Mucosa of stomach (tissue), 1 donor: ENCODE results near the gene MAST3.
A peak's percentile ranks its signal among the peaks of the same experiment; 100 is the strongest.

Source experiments
- H3K27me3 ChIP-seq: one replicate; pipeline ENCODE4 v1.7.0; 2013; ENCODE audit warnings: mild to moderate bottlenecking, low read length; ENCODE audit not compliant: control insufficient read depth, insufficient read depth
- H3K36me3 ChIP-seq: one replicate; pipeline ENCODE4 v1.7.0; 2013; ENCODE audit warnings: low read length; ENCODE audit not compliant: control insufficient read depth, insufficient read depth
- H3K4me1 ChIP-seq: one replicate; pipeline ENCODE4 v1.7.0; 2013; ENCODE audit warnings: mild to moderate bottlenecking, low read length; ENCODE audit not compliant: control insufficient read depth, insufficient read depth
- H3K4me3 ChIP-seq: one replicate; pipeline ENCODE4 v1.7.0; 2013; ENCODE audit warnings: low read length
- H3K9ac ChIP-seq: one replicate; pipeline ENCODE4 v1.7.0; 2013; ENCODE audit warnings: mild to moderate bottlenecking, low read length, moderate library complexity
- H3K9me3 ChIP-seq: one replicate; pipeline ENCODE4 v1.7.0; 2013; ENCODE audit warnings: mild to moderate bottlenecking, low read length, moderate library complexity; ENCODE audit not compliant: control insufficient read depth
- donor health status: Pancreatic carcinoma.

Gene MAST3

DNA sequence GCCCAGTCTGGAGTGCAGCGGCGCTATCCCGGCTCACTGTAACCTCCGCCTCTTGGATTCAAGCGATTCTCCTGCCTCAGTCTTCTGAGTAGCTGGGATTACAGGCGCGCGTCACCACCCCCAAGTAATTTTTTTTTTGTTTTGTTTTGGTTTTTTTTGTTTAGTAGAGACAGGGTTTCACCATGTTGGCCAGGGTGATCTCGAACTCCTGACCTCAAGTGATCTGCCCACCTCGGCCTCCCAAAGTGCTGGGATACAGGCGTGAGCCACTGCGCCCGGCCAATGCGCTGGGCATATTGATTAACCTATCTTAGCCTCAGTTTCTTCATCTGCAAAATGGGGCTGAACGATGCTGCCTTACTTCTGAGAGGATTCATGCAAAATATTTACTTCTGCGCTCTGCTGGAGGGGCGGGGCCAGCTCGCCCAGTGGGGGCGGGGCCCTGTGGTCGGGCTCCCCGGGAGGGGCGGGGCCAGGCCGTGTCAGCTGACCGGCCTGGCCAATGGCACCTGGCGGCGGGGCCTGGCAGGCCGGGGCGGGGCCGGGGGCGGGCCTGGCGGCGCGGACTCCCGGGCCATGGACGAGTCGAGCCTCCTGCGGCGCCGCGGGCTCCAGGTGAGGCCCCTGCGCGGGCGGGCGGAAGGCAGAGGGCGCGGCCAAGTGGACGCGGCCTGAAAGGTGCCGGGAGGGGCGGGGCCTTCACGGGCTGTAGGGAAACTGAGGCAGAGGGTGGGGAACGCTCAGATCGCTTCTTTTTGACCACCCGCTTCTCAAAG, at the start of gene MAST3:
TSS of gene MAST3 (plus strand) at position 562 of the 776 bp plus-strand sequence. CDS start at position 577, 15 bp downstream.
- H3K9ac ChIP-seq: peak within 1 kb of the TSS; percentile 48
- peaks cover 18% of the 10 kb centered on the region for H3K27me3 ChIP-seq
- peaks cover 18% of the 10 kb centered on the region for H3K4me1 ChIP-seq
- no peaks in the 10 kb centered on the region for H3K9me3 ChIP-seq
- no peak within 1 kb of the TSS for H3K4me3 ChIP-seq
- no peaks in the 10 kb centered on the region for H3K36me3 ChIP-seq

GRCh38 chr19:18049385-18049784, 48.2 kb upstream of the MAST3 start:
- Histone ChIP-seq H3K4me1 (peaks cover 34% of the 10 kb centered on the region), H3K27me3 (peaks cover 4% of the 10 kb centered on the region), H3K9ac (no peak overlapping the region), H3K36me3 (no peaks in the 10 kb centered on the region), H3K4me3 (no peak overlapping the region), H3K9me3 (no peaks in the 10 kb centered on the region)

- Histone ChIP-seq H3K9me3 (no peaks in the 10 kb centered on the region), H3K4me1 (peaks cover 23% of the 10 kb centered on the region), H3K9ac (peak overlapping the region; percentile 15), H3K36me3 (no peaks in the 10 kb centered on the region), H3K4me3 (no peak overlapping the region), H3K27me3 (peaks cover 4% of the 10 kb centered on the region)
Measured at GRCh38 chr19:18051887-18052286, 45.7 kb upstream of the MAST3 start.

- H3K4me1 ChIP-seq: peaks cover 29% of the 10 kb centered on the region
- H3K4me3 ChIP-seq: no peak overlapping the region
- H3K9ac ChIP-seq: no peak overlapping the region
- peaks cover 4% of the 10 kb centered on the region for H3K27me3 ChIP-seq
- no peaks in the 10 kb centered on the region for H3K9me3 ChIP-seq
- H3K36me3 ChIP-seq: no peaks in the 10 kb centered on the region
Measured at GRCh38 chr19:18053576-18054219, 43.9 kb upstream of the MAST3 start.

DNA sequence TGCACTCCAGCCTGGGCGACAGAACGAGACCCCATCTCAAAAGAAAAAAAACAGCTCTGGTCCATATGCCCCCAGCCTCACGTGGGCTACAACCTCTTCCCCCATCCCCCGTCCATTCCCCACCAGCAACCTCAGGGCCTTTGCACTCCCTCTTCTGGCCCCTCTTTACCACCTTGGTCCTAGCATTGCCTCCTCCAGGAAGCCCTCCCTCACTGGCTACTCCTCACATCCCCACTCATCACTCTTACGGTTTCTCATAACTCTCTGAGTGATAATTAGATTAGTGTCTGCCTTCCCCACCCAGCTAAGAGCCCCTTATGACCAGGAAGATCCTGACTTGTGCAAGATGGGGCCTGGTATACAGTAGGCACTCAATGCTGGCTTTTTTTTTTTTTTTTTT, 41.6 kb upstream of the MAST3 start:
- H3K4me3 ChIP-seq: no peak overlapping the region
- no peaks in the 10 kb centered on the region for H3K9me3 ChIP-seq
- H3K9ac ChIP-seq: no peak overlapping the region
- no peaks in the 10 kb centered on the region for H3K36me3 ChIP-seq
- peaks cover 4% of the 10 kb centered on the region for H3K27me3 ChIP-seq
- peaks cover 22% of the 10 kb centered on the region for H3K4me1 ChIP-seq

DNA sequence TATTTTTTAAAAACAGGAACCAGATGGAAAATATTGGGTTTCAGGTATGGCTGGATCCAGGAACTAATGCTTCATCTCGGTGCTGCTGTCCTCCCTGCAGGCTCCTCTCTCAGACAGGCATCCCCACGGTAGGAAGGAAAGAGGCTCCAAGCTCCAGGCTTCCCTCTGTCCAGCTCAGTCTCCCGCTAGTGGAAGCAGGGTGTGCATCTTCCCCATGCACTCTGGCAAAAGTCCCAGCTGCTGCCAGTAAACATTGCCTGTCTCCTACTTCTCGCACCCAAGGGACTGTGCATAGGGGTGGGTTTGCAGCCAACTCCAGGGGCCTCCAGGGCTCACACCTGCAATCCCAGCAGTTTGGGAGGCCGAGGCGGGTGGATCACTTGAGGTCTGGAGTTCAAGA, 40.0 kb upstream of the MAST3 start:
- Histone ChIP-seq H3K4me1 (peaks cover 11% of the 10 kb centered on the region), H3K9ac (peak overlapping the region; percentile 64), H3K9me3 (no peaks in the 10 kb centered on the region), H3K4me3 (no peak overlapping the region), H3K36me3 (no peaks in the 10 kb centered on the region), H3K27me3 (no peaks in the 10 kb centered on the region)

- Histone ChIP-seq H3K4me1 (peaks cover 11% of the 10 kb centered on the region), H3K4me3 (no peak overlapping the region), H3K9me3 (no peaks in the 10 kb centered on the region), H3K27me3 (no peaks in the 10 kb centered on the region), H3K36me3 (no peaks in the 10 kb centered on the region), H3K9ac (peak overlapping the region; percentile 64)
Measured at GRCh38 chr19:18058208-18059009, 39.2 kb upstream of the MAST3 start.

GRCh38 chr19:18059297-18059696, 38.3 kb upstream of the MAST3 start:
- Histone ChIP-seq H3K9ac (no peak overlapping the region), H3K4me3 (no peak overlapping the region), H3K9me3 (no peaks in the 10 kb centered on the region), H3K4me1 (peaks cover 11% of the 10 kb centered on the region), H3K36me3 (no peaks in the 10 kb centered on the region), H3K27me3 (no peaks in the 10 kb centered on the region)

- Histone ChIP-seq H3K4me1 (peaks cover 11% of the 10 kb centered on the region), H3K36me3 (no peaks in the 10 kb centered on the region), H3K9me3 (no peaks in the 10 kb centered on the region), H3K9ac (no peak overlapping the region), H3K4me3 (no peak overlapping the region), H3K27me3 (no peaks in the 10 kb centered on the region)
Measured at GRCh38 chr19:18059902-18060301, 37.7 kb upstream of the MAST3 start.

GRCh38 chr19:18060472-18060871, 37.1 kb upstream of the MAST3 start:
- Histone ChIP-seq H3K4me1 (peaks cover 11% of the 10 kb centered on the region), H3K9ac (no peak overlapping the region), H3K4me3 (no peak overlapping the region), H3K9me3 (no peaks in the 10 kb centered on the region), H3K36me3 (no peaks in the 10 kb centered on the region), H3K27me3 (no peaks in the 10 kb centered on the region)

- H3K4me3 ChIP-seq: no peak overlapping the region
- no peaks in the 10 kb centered on the region for H3K36me3 ChIP-seq
- no peaks in the 10 kb centered on the region for H3K27me3 ChIP-seq
- H3K9ac ChIP-seq: no peak overlapping the region
- no peaks in the 10 kb centered on the region for H3K9me3 ChIP-seq
- peaks cover 11% of the 10 kb centered on the region for H3K4me1 ChIP-seq
Measured at GRCh38 chr19:18062028-18062427, 35.5 kb upstream of the MAST3 start.

DNA sequence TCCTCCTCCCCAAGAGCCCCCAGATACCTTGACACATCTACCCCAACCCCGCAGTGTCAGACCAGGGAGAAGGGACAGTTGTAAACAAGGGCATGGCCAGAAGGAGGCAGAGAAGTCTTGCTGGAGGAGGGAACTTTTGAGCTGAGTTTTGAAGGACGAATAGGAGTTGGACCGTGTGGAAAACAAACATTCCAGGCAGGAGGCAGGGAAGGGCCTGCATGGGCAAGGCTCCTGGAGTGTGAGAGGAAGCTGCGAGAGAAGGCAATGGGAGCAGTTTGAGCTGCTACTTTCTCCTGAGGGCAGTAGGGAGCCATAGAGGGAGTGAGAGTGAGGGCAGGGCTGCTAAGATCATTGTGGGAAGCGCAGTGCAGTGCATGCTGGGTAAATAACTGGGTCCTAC, 34.1 kb upstream of the MAST3 start:
- no peaks in the 10 kb centered on the region for H3K36me3 ChIP-seq
- no peaks in the 10 kb centered on the region for H3K27me3 ChIP-seq
- no peak overlapping the region for H3K4me3 ChIP-seq
- no peaks in the 10 kb centered on the region for H3K9me3 ChIP-seq
- H3K4me1 ChIP-seq: peaks cover 2% of the 10 kb centered on the region
- H3K9ac ChIP-seq: no peak overlapping the region
